Measurements from ENCODE around the gene WDR37. TPM values are rescaled to one million over a fixed set of nuclear protein-coding genes. Genes with fewer than 3 reads are reported as not detected.
A peak's percentile ranks its signal among the peaks of the same experiment; 100 is the strongest.
"Not testable (repeated sequence)": the region's sequence is repeated elsewhere in the genome, so short reads cannot be mapped to it uniquely, and the experiment has no call there.

Gene WDR37
- total RNA-seq, 1 donor from 2014 or later = 13.6 TPM

- DNase-seq (ENCODE audit: low read depth) = no peak
Measured at GRCh38 chr10:1104971-1105370, 48.8 kb downstream of the WDR37 start.

DNA sequence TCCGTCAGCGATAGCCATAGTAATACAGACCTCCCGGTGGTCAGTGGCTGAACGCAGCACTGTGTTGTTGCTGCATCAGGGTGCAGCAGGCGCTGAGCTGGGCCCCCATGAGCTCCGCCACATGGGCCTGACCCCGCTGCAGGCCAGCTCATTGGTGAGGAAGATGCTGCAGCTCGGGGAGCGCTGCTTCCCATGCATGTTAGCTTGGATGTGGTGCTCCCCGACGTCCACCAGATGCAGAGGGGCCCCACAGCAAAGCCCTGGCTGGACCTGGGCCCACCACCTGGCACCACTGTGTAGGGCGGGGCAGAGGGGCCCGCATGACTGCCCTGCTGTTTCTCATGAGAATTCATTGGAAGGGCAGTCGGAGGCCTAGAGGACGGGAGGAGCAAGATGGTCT is 50.8 kb downstream of the WDR37 start:
- no peak for DNase-seq (ENCODE audit: low read depth)

GRCh38 chr10:1107679-1108078 is 51.5 kb downstream of the WDR37 start:
- no peak for DNase-seq (ENCODE audit: low read depth)

GRCh38 chr10:1109795-1110673 is 53.8 kb downstream of the WDR37 start:
- DNase-seq (ENCODE audit: low read depth) = peak; percentile 51

- no peak for DNase-seq (ENCODE audit: low read depth)
Measured at GRCh38 chr10:1110674-1111119, 54.5 kb downstream of the WDR37 start.

DNA sequence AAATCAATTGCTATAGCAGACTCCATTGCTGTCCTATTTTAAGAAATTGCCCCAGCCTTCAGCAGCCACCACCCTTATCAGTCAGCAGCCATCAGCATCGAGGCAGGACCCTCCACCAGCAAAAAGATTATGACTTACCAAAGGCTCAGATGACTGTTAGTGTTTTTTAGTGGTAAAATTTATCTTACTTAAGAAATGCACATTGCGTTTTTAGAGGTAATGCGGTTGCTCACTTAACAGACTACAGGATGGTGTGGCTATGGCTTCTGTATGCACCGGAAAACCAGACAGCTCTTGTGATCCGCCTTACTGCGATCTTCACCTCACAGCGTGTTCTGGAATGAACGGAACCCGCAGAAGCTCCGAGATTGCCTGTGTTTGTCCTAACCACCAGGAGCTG is 58.1 kb downstream of the WDR37 start:
- DNase-seq (ENCODE audit: low read depth) = no peak

GRCh38 chr10:1114719-1115606 is 58.8 kb downstream of the WDR37 start:
- DNase-seq (ENCODE audit: low read depth) = peak; percentile 53

DNA sequence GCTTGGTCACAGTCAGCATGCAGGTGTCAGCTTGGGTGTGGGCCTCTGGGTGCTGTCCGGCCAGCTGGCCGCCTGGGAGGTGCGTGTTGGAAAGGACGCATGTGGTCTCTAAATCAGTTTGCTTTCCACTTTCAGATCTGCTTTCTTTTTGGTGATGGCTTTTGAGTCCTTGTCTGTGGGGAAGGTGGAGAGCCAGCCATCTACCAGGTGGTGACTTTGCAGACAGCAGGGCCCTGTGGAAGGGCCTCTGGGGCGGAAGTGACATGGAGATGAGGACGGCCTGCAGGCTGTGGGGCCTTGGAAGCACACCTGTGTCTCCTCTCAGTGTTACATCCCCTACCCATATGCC is 59.4 kb downstream of the WDR37 start:
- DNase-seq (ENCODE audit: low read depth) = no peak

DNA sequence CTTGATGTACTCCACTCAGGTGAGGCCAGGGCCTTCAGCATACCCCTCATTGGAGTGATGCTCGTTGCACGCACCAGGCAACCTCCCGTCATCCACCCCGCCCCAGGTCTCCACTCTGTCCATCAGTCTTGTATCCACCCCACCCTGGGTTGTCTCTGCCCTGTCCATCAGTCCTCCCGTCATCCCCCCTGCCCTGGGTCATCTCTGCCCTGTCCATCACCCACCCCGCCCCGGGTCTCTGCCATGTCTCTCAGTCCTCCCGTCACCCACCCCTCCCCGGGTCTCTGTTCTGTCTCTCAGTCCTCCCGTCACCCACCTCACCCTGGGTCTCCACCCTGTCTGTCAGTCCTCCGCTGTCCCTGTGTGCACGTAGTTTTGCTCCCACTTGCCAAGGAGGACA is 59.9 kb downstream of the WDR37 start:
- no peak for DNase-seq (ENCODE audit: low read depth)

DNA sequence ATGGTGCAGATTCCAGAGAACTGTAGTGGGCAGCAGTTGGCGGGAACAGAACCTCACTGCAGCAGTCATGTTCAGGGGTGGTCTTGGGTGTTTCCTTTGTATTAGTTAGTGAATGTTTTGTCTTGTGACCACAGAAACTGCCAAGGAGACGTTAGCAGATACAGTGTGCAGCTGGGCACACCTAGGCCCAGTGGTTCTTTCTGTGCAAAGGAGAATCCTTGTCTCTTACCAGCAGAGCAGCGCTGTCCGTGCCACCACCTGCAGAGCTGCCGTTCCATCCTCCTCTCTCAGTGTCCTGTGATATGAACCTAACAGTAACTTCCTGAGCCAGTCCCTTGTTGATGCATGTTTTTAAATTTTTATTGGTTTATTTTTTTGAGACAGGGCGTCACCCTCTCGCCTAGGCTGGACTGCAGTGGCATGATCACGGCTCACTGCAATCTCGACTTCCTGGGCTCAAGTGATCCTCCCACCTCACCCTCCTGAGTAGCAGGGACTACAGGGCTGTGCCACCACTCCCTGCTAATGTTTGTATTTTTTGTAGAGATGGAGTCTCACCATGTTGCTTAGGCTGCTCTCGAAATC is 60.6 kb downstream of the WDR37 start:
- no peak for DNase-seq (ENCODE audit: low read depth)

DNA sequence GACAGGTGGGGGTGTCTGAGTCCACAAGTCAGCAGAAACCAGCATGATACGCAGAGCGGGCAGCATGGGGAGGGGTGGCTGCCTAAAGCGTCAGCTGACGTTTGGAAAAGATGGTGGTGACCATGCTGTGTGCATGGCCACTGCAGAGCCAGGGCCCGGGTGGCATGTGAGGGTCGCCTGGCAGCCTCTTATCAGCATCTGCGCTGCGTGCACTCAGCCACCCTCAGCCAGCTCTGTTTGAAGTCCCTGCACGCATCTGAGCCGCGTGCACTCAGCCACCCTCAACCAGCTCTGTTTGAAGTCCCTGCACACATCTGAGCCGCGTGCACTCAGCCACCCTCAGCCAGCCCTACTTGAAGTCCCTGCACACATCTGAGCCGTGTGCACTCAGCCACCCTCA is 61.5 kb downstream of the WDR37 start:
- DNase-seq (ENCODE audit: low read depth) = no peak

GRCh38 chr10:1118318-1118717 is 62.1 kb downstream of the WDR37 start:
- DNase-seq (ENCODE audit: low read depth) = not testable (repeated sequence)

DNA sequence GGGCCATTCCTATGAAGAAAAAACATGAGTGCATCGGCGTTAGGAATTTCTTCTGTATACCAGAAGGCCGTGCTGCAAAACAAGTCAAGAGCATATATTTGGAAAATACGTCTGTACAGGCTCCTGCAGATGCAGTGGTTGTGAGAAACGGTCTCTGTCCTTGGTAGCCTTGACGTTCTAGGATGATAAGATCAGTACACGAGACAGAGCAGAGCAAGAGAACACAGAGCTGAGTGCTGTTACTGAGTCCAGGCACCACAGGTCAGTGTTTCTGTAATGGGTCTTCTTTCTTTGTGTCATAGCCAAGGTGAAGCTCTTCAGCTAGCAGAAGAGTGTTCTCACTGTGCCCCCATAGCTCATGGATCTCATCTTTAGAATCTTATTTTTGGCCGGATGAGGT is 62.8 kb downstream of the WDR37 start:
- DNase-seq (ENCODE audit: low read depth) = no peak

DNA sequence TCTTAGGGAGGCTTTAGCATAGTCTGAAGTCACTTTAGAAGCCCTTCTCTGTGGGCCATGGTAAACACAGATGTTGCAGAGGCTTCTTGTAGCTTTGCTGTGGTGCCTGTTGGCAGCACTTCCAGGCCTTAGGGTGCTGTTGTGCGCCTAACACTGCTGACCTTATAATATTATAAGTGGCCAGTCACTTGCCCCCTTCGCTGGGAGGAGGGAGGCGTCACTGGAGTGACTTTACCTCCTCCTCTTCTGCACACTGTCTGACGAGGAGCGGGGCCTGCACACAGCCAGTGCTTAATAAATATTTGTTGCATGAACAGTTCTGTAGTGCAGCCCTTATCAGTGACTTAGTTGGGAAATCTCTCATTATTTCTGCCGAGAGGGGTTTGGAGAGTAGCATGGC is 63.3 kb downstream of the WDR37 start:
- no peak for DNase-seq (ENCODE audit: low read depth)

- DNase-seq (ENCODE audit: low read depth) = peak; percentile 54
Measured at GRCh38 chr10:1120306-1120705, 64.1 kb downstream of the WDR37 start.

- peak; percentile 76 for DNase-seq (ENCODE audit: low read depth)
Measured at GRCh38 chr10:1120801-1121211, 64.6 kb downstream of the WDR37 start.

GRCh38 chr10:1121271-1121970 is 65.2 kb downstream of the WDR37 start:
- no peak for DNase-seq (ENCODE audit: low read depth)

DNA sequence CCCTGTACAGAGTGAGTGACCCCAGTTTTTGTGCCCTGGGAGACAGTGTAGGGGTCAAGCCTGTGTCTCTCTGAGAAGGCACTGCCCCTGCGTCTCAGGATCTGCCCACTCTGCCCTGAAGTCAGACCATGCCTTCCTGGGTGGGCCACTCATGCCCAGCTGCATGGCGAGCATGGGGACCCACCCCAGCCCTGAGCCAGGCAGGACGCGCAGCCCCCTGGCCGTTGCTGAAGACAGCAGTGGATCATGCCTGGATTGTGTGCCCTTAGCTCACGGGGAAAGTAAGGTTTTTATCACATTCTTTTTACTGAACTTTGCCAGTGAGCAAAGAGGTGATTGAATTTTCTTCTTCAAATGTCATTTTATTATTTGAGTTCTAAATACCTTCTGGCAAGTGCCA is 66.2 kb downstream of the WDR37 start:
- no peak for DNase-seq (ENCODE audit: low read depth)

- no peak for DNase-seq (ENCODE audit: low read depth)
Measured at GRCh38 chr10:1123198-1123597, 67.0 kb downstream of the WDR37 start.

GRCh38 chr10:1123972-1124371 is 67.8 kb downstream of the WDR37 start:
- peak; percentile 54 for DNase-seq (ENCODE audit: low read depth)

DNA sequence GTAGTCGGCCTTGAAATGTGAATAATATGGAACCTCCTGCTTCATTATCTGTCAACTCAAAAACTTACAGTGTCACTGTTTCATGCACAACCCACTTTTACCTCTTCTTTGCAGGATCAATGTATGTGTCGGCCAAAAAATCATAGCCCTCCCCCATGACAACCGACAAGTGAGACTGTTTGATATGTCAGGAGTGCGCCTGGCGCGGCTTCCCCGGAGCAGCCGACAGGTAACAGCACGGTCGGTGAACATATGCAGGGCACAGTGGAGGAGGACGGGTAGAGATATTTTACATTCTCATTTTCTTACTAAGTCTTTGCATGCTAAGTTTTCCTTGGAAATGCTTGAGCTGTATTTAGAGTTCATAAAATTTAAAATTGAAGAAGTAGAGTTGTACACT is 68.6 kb downstream of the WDR37 start:
- no peak for DNase-seq (ENCODE audit: low read depth)

All from myocyte (in vitro differentiated cells).